Bronchial smooth muscle cell (primary cell): ENCODE data around the gene TCF4. TPM values are rescaled to one million over a fixed set of nuclear protein-coding genes. Genes with fewer than 3 reads are reported as not detected.

Experiments used
- total RNA-seq: library from RNA; depleted of rRNA; stranded (reverse); fragments of >200 nt; gene quantifications from 2 replicates; pipeline ENCODE4 v1.2.1, GENCODE V29; 2014

The TCF4 gene
- 57.8 and 78.8 TPM in 2 replicates for total RNA-seq

GRCh38 chr18:55588111-55588869 lies at the start of gene TCF4:
Gene TCF4 (minus strand): TSS chr18:55588192. CDS start chr18:55587116, 1,076 bp downstream.

